IPS-NIHi7 (cell line): ENCODE measurements around the gene DNASE1L3.

ENCODE experiments used
- DNase-seq: peaks from one replicate; pipeline ENCODE4 v3.0.0; 2012; ENCODE audit warnings: mixed read lengths; ENCODE audit errors: extremely low spot score

DNASE1L3 gene

GRCh38 chr3:58200121-58200709 is 10.6 kb downstream of the DNASE1L3 start:
- no peak for DNase-seq

- DNase-seq = no peak
Observed at GRCh38 chr3:58198804-58199203, 12.0 kb downstream of the DNASE1L3 start.

- DNase-seq = no peak
Observed at GRCh38 chr3:58198362-58198761, 12.4 kb downstream of the DNASE1L3 start.

GRCh38 chr3:58197588-58197987 is 13.2 kb downstream of the DNASE1L3 start:
- no peak for DNase-seq

GRCh38 chr3:58193682-58194407 is 16.9 kb downstream of the DNASE1L3 start:
- no peak for DNase-seq

- DNase-seq = no peak
Observed at GRCh38 chr3:58192069-58192468, 18.7 kb downstream of the DNASE1L3 start.

GRCh38 chr3:58191361-58191991 is 19.3 kb downstream of the DNASE1L3 start:
- DNase-seq = no peak

- DNase-seq = no peak
Observed at GRCh38 chr3:58190882-58191281, 19.9 kb downstream of the DNASE1L3 start.

- no peak for DNase-seq
Observed at GRCh38 chr3:58190291-58190690, 20.5 kb downstream of the DNASE1L3 start.

- DNase-seq = no peak
Observed at GRCh38 chr3:58189691-58190090, 21.1 kb downstream of the DNASE1L3 start.

- no peak for DNase-seq
Observed at GRCh38 chr3:58188921-58189451, 21.8 kb downstream of the DNASE1L3 start.

- DNase-seq = no peak
Observed at GRCh38 chr3:58188173-58188564, 22.6 kb downstream of the DNASE1L3 start.

- DNase-seq = no peak
Observed at GRCh38 chr3:58184982-58185360, 25.8 kb downstream of the DNASE1L3 start.

GRCh38 chr3:58184309-58184981 is 26.3 kb downstream of the DNASE1L3 start:
- DNase-seq = no peak

- no peak for DNase-seq
Observed at GRCh38 chr3:58183891-58184290, 26.9 kb downstream of the DNASE1L3 start.

- no peak for DNase-seq
Observed at GRCh38 chr3:58183221-58183620, 27.6 kb downstream of the DNASE1L3 start.

GRCh38 chr3:58180940-58181587 is 29.7 kb downstream of the DNASE1L3 start:
- DNase-seq = no peak

GRCh38 chr3:58180099-58180880 is 30.5 kb downstream of the DNASE1L3 start:
- DNase-seq = no peak

- no peak for DNase-seq
Observed at GRCh38 chr3:58179235-58180098, 31.3 kb downstream of the DNASE1L3 start.
